Testis (tissue), 2 donors: ENCODE data around the gene KRTAP20-2.

Source experiments
- POLR2A ChIP-seq: fragments of 450-650 bp; IDR thresholded peaks from one replicate; pipeline ENCODE4 v1.6.1; 2017; ENCODE audit warnings: antibody characterized with exemption, mild to moderate bottlenecking, moderate library complexity
- TF ChIP-seq, protein P1 (sequence below), 3 experiments: fragments of 450-650 bp in 2 of 3; fragments of 200-600 bp in 1 of 3; sonication (generic) in 1 of 3; IDR thresholded peaks; one replicate each; pipeline ENCODE4 v1.5.1; 2016 to 2019; ENCODE audit warnings: antibody characterized with exemption in 3 of 3, mild to moderate bottlenecking in 2 of 3, moderate library complexity in 1 of 3

DNA sequence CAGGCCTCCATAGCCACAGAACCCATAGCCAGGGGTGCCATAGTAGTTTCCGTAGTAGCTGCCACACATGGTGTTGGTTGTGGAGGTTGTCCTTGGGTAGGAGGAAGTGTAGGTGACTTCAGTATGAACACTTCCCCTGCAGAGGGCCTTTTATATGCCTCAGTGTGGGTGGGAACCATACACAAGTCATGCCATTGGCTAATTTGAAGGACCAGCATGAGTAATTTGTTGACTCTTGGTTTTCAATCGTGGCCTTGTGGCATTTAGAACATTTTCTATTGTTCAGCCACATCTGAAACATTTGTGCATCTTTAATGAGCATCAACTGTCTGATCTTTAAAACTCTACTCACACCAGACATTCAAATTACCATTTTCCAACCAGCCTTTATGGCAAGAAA lies 21.2 kb upstream of the KRTAP20-2 start, which contains the start of gene KRTAP6-1:
- TF ChIP-seq, protein P1, sequence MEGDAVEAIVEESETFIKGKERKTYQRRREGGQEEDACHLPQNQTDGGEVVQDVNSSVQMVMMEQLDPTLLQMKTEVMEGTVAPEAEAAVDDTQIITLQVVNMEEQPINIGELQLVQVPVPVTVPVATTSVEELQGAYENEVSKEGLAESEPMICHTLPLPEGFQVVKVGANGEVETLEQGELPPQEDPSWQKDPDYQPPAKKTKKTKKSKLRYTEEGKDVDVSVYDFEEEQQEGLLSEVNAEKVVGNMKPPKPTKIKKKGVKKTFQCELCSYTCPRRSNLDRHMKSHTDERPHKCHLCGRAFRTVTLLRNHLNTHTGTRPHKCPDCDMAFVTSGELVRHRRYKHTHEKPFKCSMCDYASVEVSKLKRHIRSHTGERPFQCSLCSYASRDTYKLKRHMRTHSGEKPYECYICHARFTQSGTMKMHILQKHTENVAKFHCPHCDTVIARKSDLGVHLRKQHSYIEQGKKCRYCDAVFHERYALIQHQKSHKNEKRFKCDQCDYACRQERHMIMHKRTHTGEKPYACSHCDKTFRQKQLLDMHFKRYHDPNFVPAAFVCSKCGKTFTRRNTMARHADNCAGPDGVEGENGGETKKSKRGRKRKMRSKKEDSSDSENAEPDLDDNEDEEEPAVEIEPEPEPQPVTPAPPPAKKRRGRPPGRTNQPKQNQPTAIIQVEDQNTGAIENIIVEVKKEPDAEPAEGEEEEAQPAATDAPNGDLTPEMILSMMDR (IDR thresholded peaks at IDR 0.05): no peak
- no peak for TF ChIP-seq POLR2A
